Activated CD8-positive, alpha-beta T cell treated with anti-CD3 and anti-CD28 coated beads, Interleukin-2, amount 10 ng/mL, durations not matched to agents 7 days and 5 days (primary cell): ENCODE measurements around the gene WSCD2. TPM values are rescaled to one million over a fixed set of nuclear protein-coding genes. Genes with fewer than 3 reads are reported as not detected.
A peak's percentile ranks its signal among the peaks of the same experiment; 100 is the strongest.
"Not testable (repeated sequence)": the region's sequence is repeated elsewhere in the genome, so short reads cannot be mapped to it uniquely, and the experiment has no call there.

Experiments
- ATAC-seq: fragments of 150-1000 bp; cut with Tn5 transposase; one replicate; pipeline ENCODE4 v1.10.0; 2021; ENCODE audit warnings: moderate library complexity
- CTCF ChIA-PET: fragments of 350-600 bp; sonication (Branson Sonifier 250); formaldehyde crosslinking; loops from one replicate; lab custom pipeline; 2021; ENCODE audit warnings: antibody characterized with exemption; lab: Charles Lee
- POLR2A ChIA-PET: fragments of 350-600 bp; sonication (Branson Sonifier 250); formaldehyde crosslinking; loops from one replicate; lab custom pipeline; 2021; ENCODE audit warnings: antibody characterized with exemption; lab: Charles Lee
- DNase-seq: peaks from one replicate; pipeline ENCODE4 v3.0.0-alpha.2; 2020
- H3K27ac Mint-ChIP-seq: one replicate; pipeline ENCODE4 v1.8.0; 2021; ENCODE audit warnings: mild to moderate bottlenecking, mixed read lengths
- H3K27me3 Mint-ChIP-seq: one replicate; pipeline ENCODE4 v1.8.0; 2021; ENCODE audit warnings: low read depth, mixed read lengths
- H3K36me3 Mint-ChIP-seq: one replicate; pipeline ENCODE4 v1.8.0; 2021; ENCODE audit warnings: low read depth, mixed read lengths
- H3K4me1 Mint-ChIP-seq: one replicate; pipeline ENCODE4 v1.8.0; 2021; ENCODE audit warnings: low read depth, mixed read lengths
- H3K4me3 Mint-ChIP-seq: one replicate; pipeline ENCODE4 v1.8.0; 2021; ENCODE audit warnings: mild to moderate bottlenecking, mixed read lengths
- H3K9me3 Mint-ChIP-seq: one replicate; pipeline ENCODE4 v1.8.0; 2022; ENCODE audit warnings: mixed read lengths; ENCODE audit not compliant: insufficient read depth
- total RNA-seq, 2 experiments: library from RNA; stranded (reverse); gene quantifications; one replicate each; pipeline ENCODE4 v1.2.3, GENCODE V29; 2021

WSCD2 gene
- total RNA-seq, 2 experiments from 2014 or later = not detected

GRCh38 chr12:108207791-108208730 lies 79.0 kb downstream of the WSCD2 start:
- POLR2A ChIA-PET = no interaction called here
- Mint-ChIP-seq H3K27ac (no peak overlapping the region), H3K27me3 (peaks cover 8% of the 10 kb centered on the region), H3K4me3 (no peak overlapping the region), H3K4me1 (no peaks in the 10 kb centered on the region), H3K36me3 (no peaks in the 10 kb centered on the region), H3K9me3 (no peaks in the 10 kb centered on the region)
- DNase-seq (no peak), ATAC-seq (no peak)
- CTCF ChIA-PET = no interaction called here

GRCh38 chr12:108210001-108210400 lies 80.9 kb downstream of the WSCD2 start:
- no peak for ATAC-seq
- ChIA-PET POLR2A (no interaction called here), CTCF (no interaction called here)
- Mint-ChIP-seq H3K4me3 (no peak overlapping the region), H3K36me3 (no peaks in the 10 kb centered on the region), H3K4me1 (no peaks in the 10 kb centered on the region), H3K27me3 (peaks cover 5% of the 10 kb centered on the region), H3K9me3 (no peaks in the 10 kb centered on the region), H3K27ac (no peak overlapping the region)
- no peak for DNase-seq

GRCh38 chr12:108211157-108211556 lies 82.1 kb downstream of the WSCD2 start:
- no peak overlapping the region for H3K4me3 Mint-ChIP-seq
- no peak for ATAC-seq
- no peak overlapping the region for H3K27ac Mint-ChIP-seq
- DNase-seq = no peak
- no peaks in the 10 kb centered on the region for H3K9me3 Mint-ChIP-seq
- H3K27me3 Mint-ChIP-seq = peaks cover 5% of the 10 kb centered on the region
- ChIA-PET POLR2A (no interaction called here), CTCF (no interaction called here)
- no peaks in the 10 kb centered on the region for H3K4me1 Mint-ChIP-seq
- no peaks in the 10 kb centered on the region for H3K36me3 Mint-ChIP-seq

- ATAC-seq (no peak), DNase-seq (no peak)
- ChIA-PET CTCF (no interaction called here), POLR2A (no interaction called here)
- H3K4me1 Mint-ChIP-seq = no peaks in the 10 kb centered on the region
- H3K4me3 Mint-ChIP-seq = no peak overlapping the region
- H3K9me3 Mint-ChIP-seq = no peaks in the 10 kb centered on the region
- no peak overlapping the region for H3K27ac Mint-ChIP-seq
- H3K36me3 Mint-ChIP-seq = no peaks in the 10 kb centered on the region
- no peaks in the 10 kb centered on the region for H3K27me3 Mint-ChIP-seq
These were observed 84.9 kb downstream of the WSCD2 start for GRCh38 chr12:108213871-108214445.

GRCh38 chr12:108214486-108214885 lies 85.4 kb downstream of the WSCD2 start:
- peak; percentile 51 for DNase-seq
- CTCF ChIA-PET = no interaction called here
- no peaks in the 10 kb centered on the region for H3K36me3 Mint-ChIP-seq
- no peaks in the 10 kb centered on the region for H3K27me3 Mint-ChIP-seq
- no peak overlapping the region for H3K4me3 Mint-ChIP-seq
- H3K9me3 Mint-ChIP-seq = no peaks in the 10 kb centered on the region
- H3K27ac Mint-ChIP-seq = no peak overlapping the region
- no peaks in the 10 kb centered on the region for H3K4me1 Mint-ChIP-seq
- POLR2A ChIA-PET = no interaction called here
- ATAC-seq = no peak

- ATAC-seq = no peak
These were observed 86.4 kb downstream of the WSCD2 start for GRCh38 chr12:108215458-108215857.

GRCh38 chr12:108218921-108219320 lies 89.8 kb downstream of the WSCD2 start:
- Mint-ChIP-seq H3K4me1 (no peaks in the 10 kb centered on the region), H3K27me3 (no peaks in the 10 kb centered on the region), H3K36me3 (no peaks in the 10 kb centered on the region), H3K9me3 (no peaks in the 10 kb centered on the region), H3K4me3 (no peak overlapping the region), H3K27ac (no peak overlapping the region)
- no peak for DNase-seq
- ChIA-PET POLR2A (no interaction called here), CTCF (no interaction called here)
- no peak for ATAC-seq

More at GRCh38 chr12:108215458-108215857, 86.4 kb downstream of the WSCD2 start:
- CTCF ChIA-PET = interaction anchor here (0.6 to 1.1 kb wide), 2 partner anchors 13 to 21 kb away, joined by 3 read pairs; no protein-coding TSS in a partner anchor
- Mint-ChIP-seq H3K4me3 (no peak overlapping the region), H3K36me3 (no peaks in the 10 kb centered on the region), H3K27me3 (no peaks in the 10 kb centered on the region), H3K9me3 (no peaks in the 10 kb centered on the region), H3K4me1 (no peaks in the 10 kb centered on the region), H3K27ac (no peak overlapping the region)
- no peak for DNase-seq
- POLR2A ChIA-PET = no interaction called here

- POLR2A ChIA-PET = not testable (repeated sequence)
- CTCF ChIA-PET = interaction anchor here (1.3 kb wide), 1 partner anchor 30 kb away, joined by 4 read pairs; no protein-coding TSS in a partner anchor
These were observed 96.0 kb downstream of the WSCD2 start for GRCh38 chr12:108225101-108225500.

GRCh38 chr12:108226866-108227265 lies 97.8 kb downstream of the WSCD2 start:
- no peaks in the 10 kb centered on the region for H3K4me1 Mint-ChIP-seq
- H3K27ac Mint-ChIP-seq = no peak overlapping the region
- H3K36me3 Mint-ChIP-seq = no peaks in the 10 kb centered on the region
- no peak for DNase-seq
- ChIA-PET CTCF (no interaction called here), POLR2A (no interaction called here)
- no peak for ATAC-seq
- H3K27me3 Mint-ChIP-seq = peaks cover 11% of the 10 kb centered on the region
- no peaks in the 10 kb centered on the region for H3K9me3 Mint-ChIP-seq
- no peak overlapping the region for H3K4me3 Mint-ChIP-seq

More at GRCh38 chr12:108225101-108225500, 96.0 kb downstream of the WSCD2 start:
- not testable (repeated sequence) for H3K27me3 Mint-ChIP-seq, H3K27ac Mint-ChIP-seq, H3K4me1 Mint-ChIP-seq, DNase-seq, H3K36me3 Mint-ChIP-seq, ATAC-seq, H3K9me3 Mint-ChIP-seq, H3K4me3 Mint-ChIP-seq

GRCh38 chr12:108228746-108229145 lies 99.7 kb downstream of the WSCD2 start:
- Mint-ChIP-seq H3K4me3 (no peak overlapping the region), H3K9me3 (no peaks in the 10 kb centered on the region), H3K27ac (no peak overlapping the region), H3K4me1 (no peaks in the 10 kb centered on the region), H3K27me3 (peaks cover 13% of the 10 kb centered on the region), H3K36me3 (no peaks in the 10 kb centered on the region)
- ATAC-seq (no peak), DNase-seq (no peak)
- CTCF ChIA-PET = no interaction called here
- POLR2A ChIA-PET = no interaction called here

- ChIA-PET POLR2A (no interaction called here), CTCF (interaction anchor here (0.7 to 0.8 kb wide), 2 partner anchors 239 to 263 kb away, joined by 3 read pairs; no protein-coding TSS in a partner anchor)
- Mint-ChIP-seq H3K36me3 (no peaks in the 10 kb centered on the region), H3K4me3 (no peak overlapping the region), H3K4me1 (no peaks in the 10 kb centered on the region), H3K9me3 (no peaks in the 10 kb centered on the region), H3K27ac (no peak overlapping the region), H3K27me3 (peaks cover 20% of the 10 kb centered on the region)
- no peak for DNase-seq
- ATAC-seq = no peak
These were observed 102.2 kb downstream of the WSCD2 start for GRCh38 chr12:108231109-108231905.
